GM21360 (cell line): ENCODE results near the gene RPL18.
"Not testable (repeated sequence)": the region's sequence is repeated elsewhere in the genome, so short reads cannot be mapped to it uniquely, and the experiment has no call there.

ENCODE experiments used
- ATAC-seq: cut with Tn5 transposase; IDR thresholded peaks from one replicate; pipeline ENCODE4 v1.9.1; 2021; ENCODE audit warnings: mild to moderate bottlenecking, moderate library complexity; ENCODE audit not compliant: unreplicated experiment

RPL18 gene

DNA sequence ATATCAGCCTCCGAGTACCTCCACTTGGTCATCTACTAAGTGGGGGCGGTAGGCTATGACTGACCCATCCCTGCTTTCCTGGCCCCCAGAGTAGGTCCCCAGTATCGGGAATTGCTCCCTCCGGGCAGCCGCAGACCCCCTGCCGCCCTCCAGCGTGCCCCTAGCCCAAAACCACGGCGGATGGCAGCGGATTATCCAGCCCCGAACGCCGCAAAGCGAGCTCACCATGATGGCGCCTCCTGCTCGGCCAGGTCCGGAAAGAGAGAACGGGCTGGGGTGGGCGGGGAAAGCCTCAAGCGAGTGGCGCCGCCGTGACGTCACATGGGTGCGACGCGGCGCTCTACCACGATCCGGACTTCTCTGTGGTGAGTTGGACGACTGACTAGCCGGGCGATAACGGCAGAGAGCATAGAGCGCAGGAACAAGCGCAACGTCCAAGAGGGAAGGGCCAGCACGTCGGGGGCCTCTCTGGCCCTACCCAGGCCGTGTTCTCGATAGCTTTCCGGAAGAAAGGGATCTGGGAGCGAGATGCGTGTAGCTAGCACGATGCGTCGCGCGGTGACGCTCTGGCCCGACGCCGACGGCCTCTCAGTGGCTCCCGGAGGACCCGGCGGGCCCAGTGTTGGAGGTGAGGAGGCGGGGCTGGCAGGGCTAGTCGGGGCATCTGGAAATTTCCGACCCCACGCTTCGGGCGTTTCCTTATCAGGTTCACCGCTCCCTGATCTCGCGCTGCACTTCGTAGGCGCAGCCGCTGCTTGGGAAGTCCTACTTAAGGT lies at the start of gene RPL18, which contains the start of gene SPHK2:
TSS of gene RPL18 (minus strand) at position 263 of the 776 bp plus-strand sequence. CDS start at position 228, 35 bp downstream.
TSS of gene SPHK2 (plus strand) at position 591 of the 776 bp plus-strand sequence. CDS start 1,009 bp downstream, outside the sequence.
- peak; percentile 77 for ATAC-seq

GRCh38 chr19:48668761-48669160 lies 49.8 kb upstream of the RPL18 start:
- no peak for ATAC-seq

GRCh38 chr19:48668332-48668731 lies 49.4 kb upstream of the RPL18 start:
- no peak for ATAC-seq

- no peak for ATAC-seq
Observed at GRCh38 chr19:48665786-48666185, 46.8 kb upstream of the RPL18 start.

DNA sequence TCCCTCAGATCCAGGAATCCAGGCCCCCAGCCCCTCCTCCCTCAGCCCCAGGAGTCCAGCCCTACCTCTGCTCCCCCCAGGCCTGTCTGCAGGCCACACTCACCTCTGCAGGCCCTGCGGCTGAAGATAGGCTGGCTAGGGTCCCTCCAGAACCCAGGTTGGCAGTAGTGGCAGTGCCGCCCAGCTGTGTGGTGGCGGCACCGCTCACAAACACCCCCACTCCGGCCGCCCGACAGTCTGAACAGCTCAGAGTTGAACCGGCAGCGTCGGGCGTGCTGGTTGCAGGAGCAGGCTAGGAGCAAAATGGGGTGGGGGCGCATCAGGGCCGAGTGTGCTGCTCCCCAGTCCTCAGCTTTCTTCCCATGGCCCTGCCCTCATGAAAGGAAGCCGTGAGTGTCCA lies 45.5 kb upstream of the RPL18 start:
- ATAC-seq: no peak

GRCh38 chr19:48663667-48664066 lies 44.7 kb upstream of the RPL18 start:
- ATAC-seq: no peak

DNA sequence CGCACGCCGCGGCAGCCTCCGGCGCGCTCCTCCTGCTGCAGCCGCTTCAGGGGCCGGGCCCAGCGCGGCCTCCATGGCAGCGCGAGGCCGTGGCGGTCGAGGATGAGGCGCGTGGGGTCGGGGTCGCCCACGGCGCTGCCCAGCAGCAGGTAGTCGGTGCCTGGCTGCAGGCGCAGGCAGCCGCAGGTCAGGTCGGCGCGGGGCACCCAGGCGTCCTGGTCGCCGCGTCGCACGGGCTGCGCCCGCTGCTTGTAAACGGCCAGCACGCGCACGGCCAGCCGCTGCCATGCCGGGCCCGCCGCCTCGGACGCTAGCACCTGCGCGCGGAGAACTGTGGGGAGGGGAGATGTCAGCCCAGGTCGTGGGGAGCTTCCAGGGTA lies 42.7 kb upstream of the RPL18 start:
- no peak for ATAC-seq

DNA sequence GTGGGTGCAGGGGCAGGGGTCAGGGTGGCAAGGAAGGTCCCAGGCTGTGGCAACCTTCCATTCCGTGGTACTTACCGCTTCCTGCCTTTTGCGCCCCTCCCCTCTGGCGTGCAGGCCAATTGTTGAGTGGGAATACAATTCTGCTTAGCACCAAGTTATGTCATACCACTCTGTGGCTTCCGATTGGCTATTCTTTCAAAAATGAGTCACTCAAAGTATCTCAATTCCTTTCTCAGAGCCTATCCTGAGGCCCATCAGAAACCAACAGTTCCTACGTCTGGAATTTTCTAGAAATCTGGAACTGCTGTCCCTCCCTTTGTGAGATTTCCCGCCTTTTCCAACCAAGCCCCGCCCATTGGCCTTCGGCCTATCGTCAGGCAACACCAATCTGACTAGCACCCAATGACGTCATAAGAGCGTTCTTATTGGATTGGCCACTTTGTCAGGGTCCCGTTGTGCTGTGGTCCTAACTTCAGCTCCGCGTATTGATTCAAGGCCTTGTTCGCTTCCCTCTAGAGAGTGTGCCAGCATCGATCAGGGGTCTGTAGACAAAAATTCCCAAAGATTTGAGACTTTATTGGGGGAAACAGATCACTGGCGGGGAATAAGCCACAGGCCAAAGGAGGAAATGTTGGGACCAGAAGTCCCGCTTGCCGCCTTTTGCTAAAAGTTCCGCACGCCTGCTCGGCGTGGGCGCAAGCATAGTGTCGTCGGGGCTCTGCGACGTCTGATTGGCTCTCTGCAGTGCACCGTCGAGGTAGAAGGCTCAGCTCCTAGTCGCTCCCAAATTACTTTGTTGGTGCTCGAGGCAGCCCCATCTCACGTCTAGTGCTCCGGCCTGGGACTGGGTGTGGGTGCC lies 42.1 kb upstream of the RPL18 start:
- ATAC-seq: peak; percentile 62

DNA sequence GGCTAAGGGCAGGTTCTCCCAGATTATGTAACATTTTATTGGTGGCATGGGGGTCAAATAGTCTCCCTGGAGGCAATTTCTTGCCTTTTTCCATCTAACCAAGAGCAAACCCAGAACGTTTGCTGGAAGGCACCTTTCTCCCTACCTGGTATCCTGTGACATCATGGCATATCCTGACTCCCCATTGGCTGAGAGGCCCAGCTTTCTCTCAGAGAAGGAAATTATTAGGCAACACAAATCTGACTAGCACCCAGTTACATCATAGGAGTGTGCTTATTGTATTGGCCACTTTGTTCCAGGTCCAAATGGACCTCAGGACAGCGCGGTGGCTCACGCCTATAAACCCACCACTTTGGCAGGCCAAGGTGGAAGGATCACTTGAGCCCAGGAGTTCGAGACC lies 40.8 kb upstream of the RPL18 start:
- no peak for ATAC-seq

- ATAC-seq: no peak
Observed at GRCh38 chr19:48658483-48658882, 39.5 kb upstream of the RPL18 start.

DNA sequence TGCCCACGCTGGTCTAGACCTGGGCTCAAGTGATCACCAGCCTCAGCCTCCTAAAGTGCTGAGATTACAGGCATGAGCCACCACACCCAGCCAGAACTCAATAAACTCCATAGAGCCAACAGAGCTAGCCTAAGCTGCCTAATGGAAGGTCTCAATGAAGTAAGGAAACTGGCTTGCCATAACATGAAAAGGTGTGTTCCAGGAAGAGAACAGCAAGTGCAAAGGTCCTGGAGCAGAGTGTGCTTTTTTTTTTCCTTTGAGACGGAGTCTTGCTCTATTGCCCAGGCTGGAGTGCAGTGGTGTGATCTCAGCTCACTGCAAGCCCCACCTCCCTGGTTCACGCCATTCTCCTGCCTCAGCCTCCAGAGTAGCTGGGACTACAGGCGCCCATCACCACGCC lies 38.9 kb upstream of the RPL18 start:
- not testable (repeated sequence) for ATAC-seq

DNA sequence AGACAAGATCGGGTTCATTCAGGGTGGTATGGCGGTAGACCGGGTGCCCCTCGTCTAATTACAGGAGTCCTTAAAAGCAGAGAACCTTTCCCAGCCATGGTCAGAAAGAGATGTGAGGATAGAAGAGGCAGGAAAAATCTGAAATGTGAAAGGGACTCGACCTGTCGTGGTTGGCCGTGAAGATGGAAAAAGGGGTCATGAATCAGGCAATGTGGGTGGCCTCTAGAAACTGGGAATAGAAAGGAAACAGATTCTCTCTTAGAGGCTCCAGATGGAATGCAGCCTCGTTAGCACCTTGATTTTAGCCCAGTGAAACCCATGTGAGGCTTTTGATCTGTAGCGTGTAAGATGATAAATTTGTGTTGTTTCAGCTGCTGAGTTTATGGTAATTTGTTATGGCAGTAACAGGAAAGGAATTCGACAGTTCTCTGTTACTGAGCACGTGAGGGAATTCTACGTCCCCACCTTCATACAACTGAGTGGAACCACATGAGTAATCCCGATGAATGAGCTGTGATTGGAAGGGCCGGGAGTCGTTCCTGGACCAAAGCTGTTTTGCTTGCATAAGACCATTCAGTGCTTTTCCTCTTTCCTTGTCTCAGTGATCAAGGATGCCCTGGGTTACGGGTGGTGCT lies 38.0 kb upstream of the RPL18 start:
- ATAC-seq: no peak

GRCh38 chr19:48654299-48655059 lies 35.5 kb upstream of the RPL18 start:
- ATAC-seq: no peak

- no peak for ATAC-seq
Observed at GRCh38 chr19:48651683-48652048, 32.7 kb upstream of the RPL18 start.

DNA sequence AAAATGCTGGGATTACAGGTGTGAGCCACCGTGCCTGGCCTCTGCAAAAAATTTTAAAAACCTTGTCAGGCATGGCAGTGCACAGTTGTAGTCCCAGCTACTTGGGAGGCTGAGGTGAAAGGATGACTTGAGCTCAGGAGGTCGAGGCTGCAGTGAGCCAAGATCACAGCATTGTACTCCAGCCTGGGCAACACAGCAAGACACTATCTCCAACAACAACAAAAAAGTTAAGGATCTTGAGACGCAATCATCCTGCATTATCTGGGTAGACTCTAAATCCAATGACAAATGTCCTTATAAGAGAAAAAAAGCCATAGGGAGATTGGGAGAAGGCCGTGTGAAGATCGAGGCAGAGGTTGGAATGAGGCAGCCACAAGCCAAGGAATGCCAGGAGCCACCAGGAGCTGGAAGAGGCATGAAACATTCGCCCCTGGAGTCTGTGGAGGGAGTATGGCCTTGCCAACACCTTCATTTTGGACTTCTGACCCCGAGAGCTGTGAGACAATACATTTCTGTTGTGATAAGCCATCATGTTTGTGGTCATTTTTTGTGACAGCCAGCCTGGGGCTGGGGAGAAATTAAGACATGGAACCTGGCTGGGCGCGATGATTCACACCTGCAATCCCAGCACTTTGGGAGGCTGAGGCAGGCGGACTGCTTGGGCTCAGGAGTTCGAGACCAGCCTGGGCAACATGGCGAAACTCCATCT lies 32.1 kb upstream of the RPL18 start:
- ATAC-seq: no peak

DNA sequence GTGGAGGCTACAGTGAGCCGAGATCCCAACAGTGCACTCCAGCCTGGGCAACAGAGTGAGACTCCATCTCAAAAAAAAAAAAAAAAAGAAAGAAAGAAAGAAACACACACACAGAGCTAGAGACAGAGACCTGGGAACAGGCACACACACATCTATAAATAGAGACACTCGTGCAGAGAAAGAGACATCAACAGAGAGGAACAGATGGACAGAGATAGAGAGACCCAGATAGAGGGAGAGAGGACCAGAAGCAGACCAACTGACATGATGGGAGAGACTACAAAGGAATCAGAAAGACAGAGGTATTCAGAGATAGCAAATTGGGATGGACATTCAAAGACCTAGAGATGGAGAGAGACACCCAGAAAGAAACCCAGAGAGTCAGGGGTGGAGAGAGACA lies 29.2 kb upstream of the RPL18 start:
- ATAC-seq: no peak

GRCh38 chr19:48646722-48647216 lies 27.8 kb upstream of the RPL18 start:
- ATAC-seq: no peak

DNA sequence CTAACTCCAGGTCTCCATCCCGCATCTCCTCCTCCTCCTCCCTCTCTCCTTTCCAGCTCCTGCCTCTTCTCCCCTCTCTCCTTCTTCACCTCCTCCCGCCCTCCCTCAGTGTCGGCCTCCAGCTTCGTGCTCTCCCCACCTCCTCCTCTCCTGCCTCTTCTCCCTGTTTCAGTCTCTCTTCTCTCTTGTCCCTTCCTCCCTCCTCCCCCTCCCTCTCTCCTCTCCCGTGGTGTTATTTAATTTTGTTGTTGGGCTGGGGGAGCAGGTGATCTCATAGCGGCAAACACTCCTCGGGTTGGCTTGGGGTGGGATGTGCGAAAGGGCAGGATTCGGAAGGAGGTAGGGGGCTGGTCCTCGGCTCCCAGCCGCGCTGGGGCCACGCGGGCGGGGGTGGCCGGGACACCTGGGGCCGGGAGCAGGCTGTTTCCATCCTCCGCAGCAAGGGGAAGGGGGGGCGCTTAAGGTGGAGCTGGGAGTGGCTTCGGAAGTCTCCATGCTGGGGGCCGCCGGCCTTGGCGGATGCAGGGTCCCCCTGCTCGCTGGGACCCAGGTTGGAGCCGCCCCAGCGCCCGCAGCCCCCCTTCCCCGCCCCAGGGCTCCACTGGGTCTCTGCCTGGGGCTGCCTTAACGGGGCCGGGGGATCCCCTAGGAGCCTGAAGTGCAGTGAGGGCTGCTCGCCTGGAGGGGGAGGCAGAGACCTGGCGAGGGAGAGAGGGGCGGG lies 27.2 kb upstream of the RPL18 start, which contains the start of gene CA11:
TSS of gene CA11 (minus strand) at position 187 of the 721 bp plus-strand sequence. CDS start 555 bp downstream, outside the sequence.
- ATAC-seq: peak; percentile 69

DNA sequence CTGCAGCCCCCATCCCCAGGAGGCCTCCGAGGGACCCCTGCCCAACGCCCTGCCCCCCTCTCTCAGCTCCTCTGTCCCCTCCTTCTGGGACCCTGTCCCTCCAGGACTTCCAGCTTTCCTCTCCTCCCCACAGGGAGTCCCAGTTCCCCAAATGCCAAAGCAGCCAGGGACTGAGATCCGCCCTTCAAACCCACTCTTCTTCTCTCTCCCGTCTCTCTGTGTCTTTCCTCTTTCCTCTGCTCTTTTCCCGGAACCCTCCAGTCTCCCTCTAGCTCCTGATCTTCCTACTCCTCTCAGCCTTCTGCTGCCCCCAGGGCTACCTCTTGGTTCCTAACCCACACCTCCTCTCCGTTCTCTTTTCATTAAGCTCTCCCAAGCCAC lies 26.6 kb upstream of the RPL18 start:
- no peak for ATAC-seq
